ENCODE data around the gene TTLL10.

DNA sequence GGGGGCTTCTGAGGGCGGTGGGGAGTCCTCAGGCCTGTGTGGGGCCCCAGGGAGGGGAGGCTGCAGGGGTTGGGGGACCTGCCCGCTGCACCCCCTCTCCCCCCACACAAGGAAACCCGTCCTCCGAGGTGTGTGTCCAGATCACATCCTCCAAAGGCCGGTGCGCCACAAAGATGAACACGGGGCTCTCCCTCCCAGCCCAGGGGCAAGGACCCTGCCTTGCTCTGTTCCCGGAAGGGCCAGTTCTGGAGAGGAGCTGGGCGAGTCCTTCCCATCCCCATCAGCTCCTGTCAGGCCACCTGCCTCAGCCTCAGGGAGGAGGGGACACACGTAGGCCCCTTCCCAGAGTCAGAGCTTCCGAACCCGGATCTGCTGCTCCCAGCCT is 2.5 kb upstream of the TTLL10 start:
- TF ChIP-seq, protein P1, sequence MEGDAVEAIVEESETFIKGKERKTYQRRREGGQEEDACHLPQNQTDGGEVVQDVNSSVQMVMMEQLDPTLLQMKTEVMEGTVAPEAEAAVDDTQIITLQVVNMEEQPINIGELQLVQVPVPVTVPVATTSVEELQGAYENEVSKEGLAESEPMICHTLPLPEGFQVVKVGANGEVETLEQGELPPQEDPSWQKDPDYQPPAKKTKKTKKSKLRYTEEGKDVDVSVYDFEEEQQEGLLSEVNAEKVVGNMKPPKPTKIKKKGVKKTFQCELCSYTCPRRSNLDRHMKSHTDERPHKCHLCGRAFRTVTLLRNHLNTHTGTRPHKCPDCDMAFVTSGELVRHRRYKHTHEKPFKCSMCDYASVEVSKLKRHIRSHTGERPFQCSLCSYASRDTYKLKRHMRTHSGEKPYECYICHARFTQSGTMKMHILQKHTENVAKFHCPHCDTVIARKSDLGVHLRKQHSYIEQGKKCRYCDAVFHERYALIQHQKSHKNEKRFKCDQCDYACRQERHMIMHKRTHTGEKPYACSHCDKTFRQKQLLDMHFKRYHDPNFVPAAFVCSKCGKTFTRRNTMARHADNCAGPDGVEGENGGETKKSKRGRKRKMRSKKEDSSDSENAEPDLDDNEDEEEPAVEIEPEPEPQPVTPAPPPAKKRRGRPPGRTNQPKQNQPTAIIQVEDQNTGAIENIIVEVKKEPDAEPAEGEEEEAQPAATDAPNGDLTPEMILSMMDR (IDR thresholded peaks at IDR 0.05): no peak
- TF ChIP-seq POLR2A (IDR thresholded peaks at IDR 0.05): no peak
